Prostate gland (tissue), 2 donors: ENCODE results near the gene RTF1. TPM values are rescaled to one million over a fixed set of nuclear protein-coding genes. Genes with fewer than 3 reads are reported as not detected.
"Not testable (repeated sequence)": the region's sequence is repeated elsewhere in the genome, so short reads cannot be mapped to it uniquely, and the experiment has no call there.

Experiments used
- DNase-seq: peaks from one replicate; pipeline ENCODE4 v3.0.0-alpha.2; 2019; ENCODE audit warnings: low spot score
- H3K27ac ChIP-seq, 2 donors: fragments of 200-600 bp; sonication (generic); 2 replicates each; pipeline ENCODE4 v1.5.1; 2017 to 2019
- H3K27me3 ChIP-seq: fragments of 200-600 bp; sonication (generic); replicated peaks from 2 replicates; pipeline ENCODE4 v1.5.1; 2019; ENCODE audit not compliant: insufficient read depth
- H3K36me3 ChIP-seq, 2 donors: fragments of 200-600 bp; sonication (generic); 1 replicate in 1 of 2; 2 replicates in 1 of 2; pipeline versions ENCODE4 v1.5.1 to v1.8.1; 2017 to 2019
- H3K4me1 ChIP-seq: fragments of 200-600 bp; sonication (generic); replicated peaks from 2 replicates; pipeline ENCODE4 v1.5.1; 2019
- H3K4me3 ChIP-seq, 2 donors: fragments of 200-600 bp; sonication (generic); 2 replicates each; pipeline ENCODE4 v1.5.1; 2017 to 2019
- H3K9me3 ChIP-seq: fragments of 200-600 bp; sonication (generic); 2 replicates; pipeline ENCODE4 v1.5.1; 2017
- CTCF ChIP-seq, 4 experiments: fragments of 200-600 bp in 2 of 4; fragments of 450-650 bp in 2 of 4; sonication (generic) in 2 of 4; IDR thresholded peaks; 1 replicate in 3 of 4; 2 replicates in 1 of 4; pipeline ENCODE4 v1.5.1; 2016 to 2019; ENCODE audit warnings: antibody characterized with exemption in 4 of 4, mild to moderate bottlenecking in 2 of 4, moderate library complexity in 2 of 4
- POLR2A ChIP-seq: fragments of 450-650 bp; IDR thresholded peaks from one replicate; pipeline ENCODE4 v1.6.1; 2016; ENCODE audit warnings: antibody characterized with exemption, mild to moderate bottlenecking
- POLR2AphosphoS5 ChIP-seq: sonication (generic); formaldehyde crosslinking; IDR thresholded peaks from one replicate; pipeline ENCODE4 v1.6.1; 2017; ENCODE audit warnings: antibody characterized with exemption
- WGBS: methylation state at CpG from one replicate; pipeline ENCODE4 v1.1.5; 2018; 5-methylcytosine and 5-hydroxymethylcytosine counted together
- intact Hi-C: fragments of 100-400 bp; cut with DNase I; formaldehyde crosslinking; loops from one replicate; pipeline ENCODE4 v1.14.2; 2022
- total RNA-seq, 2 donors: library from RNA; depleted of rRNA; stranded (reverse); fragments of >200 nt; gene quantifications; one replicate each; pipeline ENCODE4 v1.1.0, GENCODE V29; 2016

RTF1 gene
- total RNA-seq, 2 donors from 2014 or later: 23.8 to 52.4 TPM

- DNase-seq: no peak
- Histone ChIP-seq H3K27ac (no peak overlapping the region), H3K4me1 (no peaks in the 10 kb centered on the region), H3K36me3 (no peaks in the 10 kb centered on the region), H3K27me3 (no peaks in the 10 kb centered on the region), H3K9me3 (no peaks in the 10 kb centered on the region), H3K4me3 (no peak overlapping the region)
- intact Hi-C loops: no loop called here
- no peak for TF ChIP-seq CTCF (IDR thresholded peaks at IDR 0.05)
- TF ChIP-seq POLR2A: no peak
- TF ChIP-seq POLR2AphosphoS5: no peak
- WGBS: 95% methylated on average over 4 of the region's 4 CpGs
Measured at GRCh38 chr15:41437448-41437847, 20.6 kb downstream of the RTF1 start.

- no peaks in the 10 kb centered on the region for H3K4me1 ChIP-seq
- WGBS: 94% methylated on average over 11 of the region's 11 CpGs
- intact Hi-C loops: no loop called here
- no peak overlapping the region for H3K27ac ChIP-seq
- H3K4me3 ChIP-seq: no peak overlapping the region
- no peak for TF ChIP-seq POLR2AphosphoS5
- TF ChIP-seq POLR2A: no peak
- TF ChIP-seq CTCF (IDR thresholded peaks at IDR 0.05): no peak
- H3K9me3 ChIP-seq: no peaks in the 10 kb centered on the region
- H3K27me3 ChIP-seq: no peaks in the 10 kb centered on the region
- no peaks in the 10 kb centered on the region for H3K36me3 ChIP-seq
- DNase-seq: no peak
Measured at GRCh38 chr15:41438206-41438605, 21.3 kb downstream of the RTF1 start.

- H3K27ac ChIP-seq, H3K4me3 ChIP-seq, H3K36me3 ChIP-seq, DNase-seq, H3K27me3 ChIP-seq, H3K4me1 ChIP-seq, H3K9me3 ChIP-seq, intact Hi-C loops: not testable (repeated sequence)
- 89% methylated on average over 5 of the region's 5 CpGs for WGBS
Measured at GRCh38 chr15:41438745-41439144, 21.9 kb downstream of the RTF1 start.

- no peak for DNase-seq
- no peaks in the 10 kb centered on the region for H3K27me3 ChIP-seq
- no peak for TF ChIP-seq POLR2A
- no peak for TF ChIP-seq CTCF (IDR thresholded peaks at IDR 0.05)
- TF ChIP-seq POLR2AphosphoS5: no peak
- 68% methylated on average over 2 of the region's 2 CpGs for WGBS
- intact Hi-C loops: no loop called here
- no peak overlapping the region for H3K27ac ChIP-seq
- H3K4me3 ChIP-seq: no peak overlapping the region
- H3K9me3 ChIP-seq: no peaks in the 10 kb centered on the region
- no peaks in the 10 kb centered on the region for H3K36me3 ChIP-seq
- no peaks in the 10 kb centered on the region for H3K4me1 ChIP-seq
Measured at GRCh38 chr15:41443275-41443674, 26.4 kb downstream of the RTF1 start.

GRCh38 chr15:41445399-41445798 lies 28.5 kb downstream of the RTF1 start:
- no peaks in the 10 kb centered on the region for H3K36me3 ChIP-seq
- H3K4me1 ChIP-seq: no peaks in the 10 kb centered on the region
- intact Hi-C loops: no loop called here
- H3K27ac ChIP-seq: no peak overlapping the region
- H3K27me3 ChIP-seq: no peaks in the 10 kb centered on the region
- H3K4me3 ChIP-seq: no peak overlapping the region
- TF ChIP-seq POLR2A (no peak), POLR2AphosphoS5 (no peak), CTCF (IDR thresholded peaks at IDR 0.05) (no peak)
- no peaks in the 10 kb centered on the region for H3K9me3 ChIP-seq
- DNase-seq: no peak
